ENCODE results near the gene OR51D1.

- TF ChIP-seq, protein P1, sequence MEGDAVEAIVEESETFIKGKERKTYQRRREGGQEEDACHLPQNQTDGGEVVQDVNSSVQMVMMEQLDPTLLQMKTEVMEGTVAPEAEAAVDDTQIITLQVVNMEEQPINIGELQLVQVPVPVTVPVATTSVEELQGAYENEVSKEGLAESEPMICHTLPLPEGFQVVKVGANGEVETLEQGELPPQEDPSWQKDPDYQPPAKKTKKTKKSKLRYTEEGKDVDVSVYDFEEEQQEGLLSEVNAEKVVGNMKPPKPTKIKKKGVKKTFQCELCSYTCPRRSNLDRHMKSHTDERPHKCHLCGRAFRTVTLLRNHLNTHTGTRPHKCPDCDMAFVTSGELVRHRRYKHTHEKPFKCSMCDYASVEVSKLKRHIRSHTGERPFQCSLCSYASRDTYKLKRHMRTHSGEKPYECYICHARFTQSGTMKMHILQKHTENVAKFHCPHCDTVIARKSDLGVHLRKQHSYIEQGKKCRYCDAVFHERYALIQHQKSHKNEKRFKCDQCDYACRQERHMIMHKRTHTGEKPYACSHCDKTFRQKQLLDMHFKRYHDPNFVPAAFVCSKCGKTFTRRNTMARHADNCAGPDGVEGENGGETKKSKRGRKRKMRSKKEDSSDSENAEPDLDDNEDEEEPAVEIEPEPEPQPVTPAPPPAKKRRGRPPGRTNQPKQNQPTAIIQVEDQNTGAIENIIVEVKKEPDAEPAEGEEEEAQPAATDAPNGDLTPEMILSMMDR (IDR thresholded peaks at IDR 0.05), result no peak
- TF ChIP-seq POLR2A (IDR thresholded peaks at IDR 0.05), result no peak
Observed at GRCh38 chr11:4637662-4638047, 378 bp downstream of the OR51D1 start.

Data from adrenal gland (tissue), 5 donors.